Measurements from ENCODE around the gene GALNT15. TPM values are rescaled to one million over a fixed set of nuclear protein-coding genes. Genes with fewer than 3 reads are reported as not detected.

The GALNT15 gene
- total RNA-seq, 1 donor from 2014 or later = 0.17 TPM

- Histone ChIP-seq H3K27me3 (ENCODE audit: control insufficient read depth, insufficient read depth, low read length) (no peaks in the 10 kb centered on the region), H3K36me3 (ENCODE audit: control insufficient read depth, insufficient read depth, low read length) (no peaks in the 10 kb centered on the region), H3K4me3 (ENCODE audit: low read depth, low read length) (no peak overlapping the region)
- DNase-seq (ENCODE audit: low read depth) = no peak
- no peak for TF ChIP-seq CTCF (IDR thresholded peaks at IDR 0.05; ENCODE audit: insufficient read depth, low read length, poor library complexity, severe bottlenecking)
Observed at GRCh38 chr3:16182612-16183011, 8.1 kb downstream of the GALNT15 start.

GRCh38 chr3:16183082-16183481 lies 8.6 kb downstream of the GALNT15 start:
- TF ChIP-seq CTCF (IDR thresholded peaks at IDR 0.05; ENCODE audit: insufficient read depth, low read length, poor library complexity, severe bottlenecking) = no peak
- no peak for DNase-seq (ENCODE audit: low read depth)
- Histone ChIP-seq H3K36me3 (ENCODE audit: control insufficient read depth, insufficient read depth, low read length) (no peaks in the 10 kb centered on the region), H3K4me3 (ENCODE audit: low read depth, low read length) (no peak overlapping the region), H3K27me3 (ENCODE audit: control insufficient read depth, insufficient read depth, low read length) (no peaks in the 10 kb centered on the region)

- no peak overlapping the region for H3K4me3 ChIP-seq (ENCODE audit: low read depth, low read length)
- TF ChIP-seq CTCF (IDR thresholded peaks at IDR 0.05; ENCODE audit: insufficient read depth, low read length, poor library complexity, severe bottlenecking) = no peak
- H3K36me3 ChIP-seq (ENCODE audit: control insufficient read depth, insufficient read depth, low read length) = no peaks in the 10 kb centered on the region
- DNase-seq (ENCODE audit: low read depth) = peak; percentile 37
- no peaks in the 10 kb centered on the region for H3K27me3 ChIP-seq (ENCODE audit: control insufficient read depth, insufficient read depth, low read length)
Observed at GRCh38 chr3:16183601-16184270, 9.3 kb downstream of the GALNT15 start.

- H3K4me3 ChIP-seq (ENCODE audit: low read depth, low read length) = no peak overlapping the region
- no peaks in the 10 kb centered on the region for H3K27me3 ChIP-seq (ENCODE audit: control insufficient read depth, insufficient read depth, low read length)
- DNase-seq (ENCODE audit: low read depth) = no peak
- TF ChIP-seq CTCF (IDR thresholded peaks at IDR 0.05; ENCODE audit: insufficient read depth, low read length, poor library complexity, severe bottlenecking) = no peak
- H3K36me3 ChIP-seq (ENCODE audit: control insufficient read depth, insufficient read depth, low read length) = no peaks in the 10 kb centered on the region
Observed at GRCh38 chr3:16186086-16186485, 11.6 kb downstream of the GALNT15 start.

- DNase-seq (ENCODE audit: low read depth) = no peak
- no peaks in the 10 kb centered on the region for H3K36me3 ChIP-seq (ENCODE audit: control insufficient read depth, insufficient read depth, low read length)
- TF ChIP-seq CTCF (IDR thresholded peaks at IDR 0.05; ENCODE audit: insufficient read depth, low read length, poor library complexity, severe bottlenecking) = no peak
- no peak overlapping the region for H3K4me3 ChIP-seq (ENCODE audit: low read depth, low read length)
- no peaks in the 10 kb centered on the region for H3K27me3 ChIP-seq (ENCODE audit: control insufficient read depth, insufficient read depth, low read length)
Observed at GRCh38 chr3:16186565-16186964, 12.1 kb downstream of the GALNT15 start.

- H3K27me3 ChIP-seq (ENCODE audit: control insufficient read depth, insufficient read depth, low read length) = no peaks in the 10 kb centered on the region
- no peak for TF ChIP-seq CTCF (IDR thresholded peaks at IDR 0.05; ENCODE audit: insufficient read depth, low read length, poor library complexity, severe bottlenecking)
- no peak for DNase-seq (ENCODE audit: low read depth)
Observed at GRCh38 chr3:16187213-16187790, 12.8 kb downstream of the GALNT15 start.

More at GRCh38 chr3:16187213-16187790, 12.8 kb downstream of the GALNT15 start:
- Histone ChIP-seq H3K36me3 (ENCODE audit: control insufficient read depth, insufficient read depth, low read length) (no peaks in the 10 kb centered on the region), H3K4me3 (ENCODE audit: low read depth, low read length) (no peak overlapping the region)
